Epithelial cell of prostate (primary cell): ENCODE measurements around the gene AEBP2.
"Not testable (repeated sequence)": the region's sequence is repeated elsewhere in the genome, so short reads cannot be mapped to it uniquely, and the experiment has no call there.

Source experiments
- DNase-seq: peaks from one replicate; pipeline ENCODE4 v3.0.0-alpha.2; 2011; ENCODE audit warnings: low read depth, low spot score
- H3K27ac ChIP-seq: fragments of 450-650 bp; 2 replicates; pipeline ENCODE4 v1.5.1; 2017; ENCODE audit warnings: mild to moderate bottlenecking

AEBP2 gene, protein sequence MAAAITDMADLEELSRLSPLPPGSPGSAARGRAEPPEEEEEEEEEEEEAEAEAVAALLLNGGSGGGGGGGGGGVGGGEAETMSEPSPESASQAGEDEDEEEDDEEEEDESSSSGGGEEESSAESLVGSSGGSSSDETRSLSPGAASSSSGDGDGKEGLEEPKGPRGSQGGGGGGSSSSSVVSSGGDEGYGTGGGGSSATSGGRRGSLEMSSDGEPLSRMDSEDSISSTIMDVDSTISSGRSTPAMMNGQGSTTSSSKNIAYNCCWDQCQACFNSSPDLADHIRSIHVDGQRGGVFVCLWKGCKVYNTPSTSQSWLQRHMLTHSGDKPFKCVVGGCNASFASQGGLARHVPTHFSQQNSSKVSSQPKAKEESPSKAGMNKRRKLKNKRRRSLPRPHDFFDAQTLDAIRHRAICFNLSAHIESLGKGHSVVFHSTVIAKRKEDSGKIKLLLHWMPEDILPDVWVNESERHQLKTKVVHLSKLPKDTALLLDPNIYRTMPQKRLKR

DNA sequence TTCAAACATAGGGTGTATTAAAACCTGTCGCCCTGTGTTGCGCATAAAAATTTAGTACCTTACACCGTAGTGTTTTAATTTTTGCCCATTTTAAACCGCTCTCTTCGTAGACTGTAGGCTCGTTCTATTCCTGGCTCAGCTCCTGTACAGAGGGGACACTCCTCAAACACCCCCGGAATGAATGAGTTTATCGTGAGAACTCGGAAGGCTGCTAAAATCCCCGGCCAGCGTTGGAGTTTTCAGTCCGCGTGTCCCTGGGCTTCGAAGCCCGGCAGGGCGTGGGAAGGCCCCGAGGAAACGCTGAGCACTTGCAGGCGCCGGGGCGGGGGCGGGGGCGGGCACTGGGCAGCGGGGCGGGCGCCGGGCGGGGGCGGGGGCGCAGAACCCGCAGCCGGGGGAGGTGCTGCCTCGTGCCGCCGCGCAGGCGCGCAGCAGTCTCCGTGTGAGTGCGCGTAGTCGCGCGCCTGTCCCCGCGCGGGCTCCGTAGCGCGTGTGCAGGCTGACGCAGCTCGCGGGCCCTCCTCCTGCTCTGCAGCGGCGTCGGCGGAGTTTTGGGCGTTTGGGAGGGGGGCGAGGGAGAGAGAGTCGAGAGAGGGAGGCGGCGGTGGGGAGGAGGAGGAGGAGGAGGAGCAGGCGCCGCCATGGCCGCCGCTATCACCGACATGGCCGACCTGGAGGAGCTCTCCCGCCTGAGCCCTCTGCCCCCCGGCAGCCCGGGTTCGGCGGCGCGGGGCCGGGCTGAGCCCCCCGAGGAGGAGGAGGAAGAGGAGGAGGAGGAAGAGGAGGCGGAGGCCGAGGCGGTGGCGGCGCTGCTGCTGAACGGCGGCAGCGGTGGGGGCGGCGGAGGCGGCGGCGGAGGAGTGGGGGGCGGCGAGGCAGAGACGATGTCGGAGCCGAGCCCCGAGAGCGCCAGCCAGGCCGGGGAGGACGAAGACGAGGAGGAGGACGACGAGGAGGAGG lies at the start of gene AEBP2:
AEBP2 (plus strand) TSS at position 434 of the 960 bp plus-strand sequence; CDS start at position 642, 208 bp downstream.
- DNase-seq = peak; percentile 68
- peak within 1 kb of the TSS; percentile 62 for H3K27ac ChIP-seq

DNA sequence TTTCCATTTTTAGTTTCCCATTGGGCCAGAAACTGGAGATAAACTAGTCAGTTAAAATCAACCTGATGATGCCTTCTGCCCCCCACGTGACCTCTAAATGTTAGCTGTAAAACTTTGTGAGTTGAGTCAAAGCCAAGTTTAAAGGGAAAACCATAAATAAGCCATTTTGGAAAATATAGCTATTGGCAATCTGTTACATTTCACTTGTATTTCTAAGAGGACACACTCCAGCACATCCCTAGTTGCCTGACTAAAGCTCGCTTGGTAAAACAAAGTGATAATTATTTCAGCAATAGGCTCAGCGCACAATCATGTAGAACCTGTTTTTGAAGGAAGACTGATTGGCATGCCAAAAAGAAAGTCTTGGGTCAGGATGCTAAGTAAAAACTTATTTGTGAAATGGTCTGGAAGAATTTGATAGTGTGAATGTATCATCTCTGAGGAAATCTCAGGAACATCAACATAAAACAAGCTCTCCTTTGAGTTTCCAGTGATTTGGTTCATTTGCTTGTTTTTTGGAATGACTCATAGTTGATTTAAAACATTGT lies 49.2 kb upstream of the AEBP2 start:
- DNase-seq = no peak
- no peak overlapping the region for H3K27ac ChIP-seq

DNA sequence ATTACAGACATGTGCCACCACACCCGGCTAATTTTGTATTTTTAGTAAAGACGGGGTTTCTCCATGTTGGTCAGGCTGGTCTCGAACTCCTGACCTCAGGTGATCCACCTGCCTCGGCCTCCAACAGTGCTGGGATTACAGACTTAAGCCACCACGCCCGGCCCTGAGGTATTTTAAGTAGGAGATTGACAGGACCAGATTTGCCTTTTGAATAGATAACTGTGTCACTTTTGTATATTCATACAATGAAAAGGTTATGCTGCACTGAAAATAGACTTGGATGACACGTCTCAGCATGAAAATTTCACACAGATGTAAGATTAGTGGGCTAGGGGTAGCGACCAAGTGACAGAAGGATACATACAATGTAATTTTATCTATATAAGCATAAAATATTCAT lies 46.6 kb upstream of the AEBP2 start:
- not testable (repeated sequence) for DNase-seq, H3K27ac ChIP-seq

DNA sequence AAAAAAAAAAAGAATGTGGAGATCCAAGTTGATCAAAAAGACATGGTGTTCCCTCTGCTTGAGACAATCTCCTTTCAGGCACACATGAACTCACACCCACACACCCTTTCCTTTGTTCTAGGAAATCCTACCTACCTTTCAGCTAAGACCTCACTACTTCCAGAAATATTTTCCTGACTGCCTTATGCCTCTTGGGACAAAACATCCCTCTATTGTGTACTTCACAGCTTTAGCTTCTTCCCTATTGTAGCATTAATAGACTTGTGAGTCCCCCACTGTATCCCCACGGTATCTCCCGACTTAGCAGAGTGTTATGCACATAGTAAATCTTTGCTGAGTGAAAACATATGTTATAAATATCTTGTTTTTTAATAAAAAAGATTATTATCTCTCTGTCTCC lies 44.9 kb upstream of the AEBP2 start:
- DNase-seq = no peak
- no peak overlapping the region for H3K27ac ChIP-seq

GRCh38 chr12:19397534-19397933 lies 41.8 kb upstream of the AEBP2 start:
- DNase-seq = peak; percentile 70
- H3K27ac ChIP-seq = peak overlapping the region; percentile 33

- peak overlapping the region; percentile 33 for H3K27ac ChIP-seq
- no peak for DNase-seq
These were observed 40.6 kb upstream of the AEBP2 start for GRCh38 chr12:19398376-19399363.

DNA sequence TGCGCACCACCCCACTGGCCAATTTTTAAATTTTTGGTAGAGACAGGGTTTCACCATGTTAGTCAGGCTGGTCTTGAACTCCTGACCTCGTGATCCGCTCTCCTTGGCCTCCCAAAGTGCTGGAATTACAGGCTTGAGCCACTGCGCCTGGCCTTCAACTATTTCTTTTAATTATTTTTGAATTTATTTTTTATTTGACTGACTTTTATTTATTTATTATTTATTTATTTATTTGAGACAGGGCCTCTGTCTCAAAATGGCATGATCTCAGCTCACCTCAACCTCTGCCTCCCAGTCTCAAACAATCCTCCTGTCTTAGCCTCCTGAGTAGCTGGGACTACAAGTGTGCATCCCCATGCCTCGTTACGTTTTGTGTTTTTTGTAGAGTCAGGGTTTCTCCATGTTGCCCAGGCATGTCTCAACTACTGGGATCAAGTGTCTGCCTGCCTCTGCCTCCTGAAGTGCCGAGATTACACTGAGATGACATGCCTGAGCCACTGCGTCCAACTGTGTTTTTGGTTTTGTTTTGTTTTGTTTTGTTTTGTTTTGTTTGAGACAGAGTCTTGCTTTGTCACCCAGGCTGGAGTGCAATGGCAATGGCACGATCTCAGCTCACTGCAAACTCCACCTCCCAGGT lies 38.5 kb upstream of the AEBP2 start:
- not testable (repeated sequence) for DNase-seq
- peak overlapping the region; percentile 48 for H3K27ac ChIP-seq

GRCh38 chr12:19402211-19402610 lies 37.1 kb upstream of the AEBP2 start:
- H3K27ac ChIP-seq = peak overlapping the region; percentile 48
- DNase-seq = peak; percentile 40

DNA sequence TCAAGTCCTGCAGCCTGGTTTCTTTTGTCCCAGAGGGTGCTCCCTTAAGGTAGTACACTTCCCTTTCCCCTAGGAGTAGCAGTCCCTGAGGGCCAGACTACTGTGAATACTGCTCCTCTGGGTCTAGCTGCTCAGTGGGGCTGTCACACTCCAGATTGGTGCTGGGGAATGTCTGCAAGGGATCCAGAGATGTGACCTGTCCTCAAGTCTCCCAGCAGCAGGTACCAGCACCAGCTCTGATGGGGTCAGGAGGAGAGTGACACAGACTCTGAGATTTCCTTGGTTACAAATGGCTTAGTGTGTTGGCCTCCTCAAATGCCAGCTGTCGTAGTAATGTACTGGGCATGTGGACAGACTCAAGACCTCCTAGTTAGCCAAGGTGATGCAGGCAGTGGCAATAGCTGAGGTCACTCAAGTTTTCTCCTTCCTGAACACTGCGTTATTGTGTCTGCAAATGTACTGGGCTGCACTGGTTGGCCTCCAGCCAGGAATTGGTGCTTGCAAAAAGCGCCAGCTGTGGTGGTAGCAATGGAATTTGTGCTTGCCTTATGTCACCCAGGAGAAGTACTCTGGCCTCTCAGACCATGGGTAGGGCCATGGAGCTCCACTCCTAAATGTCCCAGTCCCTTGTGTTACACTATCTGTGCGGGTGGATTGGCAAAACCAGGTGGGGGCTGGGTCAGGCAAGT lies 36.4 kb upstream of the AEBP2 start:
- DNase-seq = no peak
- H3K27ac ChIP-seq = peak overlapping the region; percentile 48

- DNase-seq = no peak
- H3K27ac ChIP-seq = no peak overlapping the region
These were observed 34.9 kb upstream of the AEBP2 start for GRCh38 chr12:19404242-19404880.

GRCh38 chr12:19409376-19409775 lies 29.9 kb upstream of the AEBP2 start:
- H3K27ac ChIP-seq = no peak overlapping the region
- DNase-seq = no peak

- H3K27ac ChIP-seq = no peak overlapping the region
- no peak for DNase-seq
These were observed 29.1 kb upstream of the AEBP2 start for GRCh38 chr12:19410211-19410610.

DNA sequence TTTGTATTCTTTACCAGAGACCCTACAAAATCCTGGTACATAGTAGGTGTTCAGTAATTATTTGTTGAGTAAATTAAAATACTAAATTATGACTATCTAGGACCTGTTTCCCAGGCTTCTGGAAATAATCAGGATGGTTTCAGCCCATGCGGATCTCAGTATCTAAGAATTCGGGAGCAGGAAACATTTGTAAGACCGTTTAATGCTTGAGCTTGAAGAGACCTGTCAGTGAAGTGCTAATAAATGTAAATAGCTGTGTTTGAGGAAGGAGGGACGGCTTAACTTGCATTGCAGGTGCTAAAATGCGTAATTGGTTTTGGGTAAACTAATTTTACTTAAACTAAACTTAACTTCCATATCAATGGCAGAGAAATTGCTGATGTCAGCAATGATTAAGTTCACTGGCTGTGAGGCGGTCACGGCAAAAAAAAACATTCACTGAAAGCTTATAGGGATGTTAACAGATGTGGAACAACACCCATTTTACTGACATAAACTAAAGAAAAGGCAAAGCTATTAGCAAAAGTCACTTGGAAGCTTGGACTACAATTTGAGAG lies 28.6 kb upstream of the AEBP2 start:
- H3K27ac ChIP-seq = no peak overlapping the region
- no peak for DNase-seq

DNA sequence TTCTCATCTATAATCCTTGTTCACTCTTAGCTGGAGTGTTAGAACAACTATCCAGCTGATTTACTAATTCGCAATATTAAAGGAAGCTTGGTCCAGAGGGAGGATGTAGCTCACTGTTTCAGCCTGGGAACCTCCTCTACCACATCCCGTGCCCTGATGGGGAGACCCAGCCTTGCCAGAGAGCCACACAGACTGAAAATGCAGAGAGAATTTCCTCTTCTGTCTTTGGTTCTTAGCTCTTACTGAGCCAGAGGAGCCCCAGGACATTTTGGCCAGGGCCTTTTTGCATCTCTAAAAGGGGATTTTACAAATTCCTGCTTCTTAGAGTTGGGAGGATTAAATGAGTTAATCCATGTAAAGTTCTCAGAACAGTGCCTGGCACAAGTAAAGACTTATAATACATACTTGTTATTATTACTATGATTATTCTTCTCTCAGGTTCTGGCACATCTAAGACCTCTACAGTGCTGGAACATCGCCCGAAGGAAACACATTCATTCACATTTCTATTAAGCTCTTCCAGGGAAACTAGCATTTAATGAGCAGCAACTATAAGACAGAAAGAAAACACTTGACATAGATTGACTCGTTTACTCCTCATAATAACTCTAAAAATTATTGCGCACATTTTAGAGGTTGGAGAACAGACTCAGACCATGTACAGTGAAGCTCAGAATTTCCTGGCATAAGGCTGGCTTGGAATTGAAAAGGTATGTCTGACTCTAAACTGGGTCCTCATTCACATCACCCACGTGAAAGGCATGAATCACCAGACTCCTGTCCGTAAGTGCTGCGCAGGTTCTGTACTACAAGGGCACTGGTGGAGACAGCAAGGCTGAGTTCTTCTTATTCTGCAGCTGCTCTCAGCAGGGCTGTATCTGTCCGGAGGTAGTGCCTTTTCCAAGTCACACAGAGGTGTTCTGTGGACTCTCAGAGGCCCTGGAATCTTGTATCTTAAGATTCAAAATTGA lies 27.8 kb upstream of the AEBP2 start:
- DNase-seq = no peak
- no peak overlapping the region for H3K27ac ChIP-seq

- H3K27ac ChIP-seq = no peak overlapping the region
- no peak for DNase-seq
These were observed 26.4 kb upstream of the AEBP2 start for GRCh38 chr12:19412844-19413243.

- H3K27ac ChIP-seq, DNase-seq: not testable (repeated sequence)
These were observed 25.7 kb upstream of the AEBP2 start for GRCh38 chr12:19413582-19413981.
